Spinal cord (tissue), 10 donors: ENCODE measurements around the gene LSMEM2. TPM values are rescaled to one million over a fixed set of nuclear protein-coding genes. Genes with fewer than 3 reads are reported as not detected.
"Not testable (repeated sequence)": the region's sequence is repeated elsewhere in the genome, so short reads cannot be mapped to it uniquely, and the experiment has no call there.

Experiments used
- DNase-seq, 6 donors: peaks; one replicate each; pipeline versions ENCODE4 v3.0.0 to v3.0.0-alpha.2; 2013 to 2015; ENCODE audit warnings: low spot score in 6 of 6, low read depth in 4 of 6
- H3K27ac ChIP-seq: one replicate; pipeline ENCODE4 v1.5.1; 2013; ENCODE audit warnings: low read depth, low read length, control low read depth
- H3K27me3 ChIP-seq: one replicate; pipeline ENCODE4 v1.6.1; 2013; ENCODE audit warnings: low read length; ENCODE audit not compliant: control insufficient read depth, insufficient read depth
- H3K36me3 ChIP-seq: one replicate; pipeline ENCODE4 v1.6.1; 2013; ENCODE audit warnings: low read length; ENCODE audit not compliant: control insufficient read depth, insufficient read depth
- H3K4me1 ChIP-seq: one replicate; pipeline ENCODE4 v1.6.1; 2013; ENCODE audit warnings: low read length; ENCODE audit not compliant: control insufficient read depth, insufficient read depth
- H3K4me3 ChIP-seq: one replicate; pipeline ENCODE4 v1.5.1; 2013; ENCODE audit warnings: low read depth, low read length, control low read depth
- H3K9me3 ChIP-seq: one replicate; pipeline ENCODE4 v1.6.1; 2013; ENCODE audit warnings: low read length; ENCODE audit not compliant: control insufficient read depth, insufficient read depth
- WGBS: methylation state at CpG from one replicate; pipeline ENCODE4 v1.1.5; 2013; ENCODE audit warnings: missing lambda C conversion rate; ENCODE audit not compliant: insufficient coverage; 5-methylcytosine and 5-hydroxymethylcytosine counted together
- polyA plus RNA-seq, 2 donors: library from polyadenylated mRNA; unstranded; fragments of 120-200 nt; gene quantifications; one replicate each; pipeline ENCODE4 v1.2.1, GENCODE V29; 2013; ENCODE audit not compliant: insufficient read length in 2 of 2
- total RNA-seq, 2 donors: library from RNA; depleted of rRNA in 1 of 2; stranded (reverse); fragments of 120-200 nt in 1 of 2; fragments of >200 nt in 1 of 2; gene quantifications; one replicate each; pipeline versions ENCODE4 v1.2.3 to v1.2.4, GENCODE V29; 2013 to 2014
- donor health status: healthy.

Gene LSMEM2
- total and polyA plus RNA-seq, 4 donors: 0.43 to 1.1 (median 0.44) TPM; not detected in 1

GRCh38 chr3:50256978-50257890 is 21.7 kb upstream of the LSMEM2 start:
- Histone ChIP-seq H3K4me1 (peaks cover 88% of the 10 kb centered on the region), H3K4me3 (no peak overlapping the region), H3K9me3 (no peaks in the 10 kb centered on the region), H3K27ac (peak overlapping the region; percentile 92), H3K36me3 (peaks cover 76% of the 10 kb centered on the region), H3K27me3 (no peaks in the 10 kb centered on the region)
- DNase-seq: peak in 1 of 6 donors; percentile 43
- WGBS: 84% methylated on average over 19 of the region's 20 CpGs

DNA sequence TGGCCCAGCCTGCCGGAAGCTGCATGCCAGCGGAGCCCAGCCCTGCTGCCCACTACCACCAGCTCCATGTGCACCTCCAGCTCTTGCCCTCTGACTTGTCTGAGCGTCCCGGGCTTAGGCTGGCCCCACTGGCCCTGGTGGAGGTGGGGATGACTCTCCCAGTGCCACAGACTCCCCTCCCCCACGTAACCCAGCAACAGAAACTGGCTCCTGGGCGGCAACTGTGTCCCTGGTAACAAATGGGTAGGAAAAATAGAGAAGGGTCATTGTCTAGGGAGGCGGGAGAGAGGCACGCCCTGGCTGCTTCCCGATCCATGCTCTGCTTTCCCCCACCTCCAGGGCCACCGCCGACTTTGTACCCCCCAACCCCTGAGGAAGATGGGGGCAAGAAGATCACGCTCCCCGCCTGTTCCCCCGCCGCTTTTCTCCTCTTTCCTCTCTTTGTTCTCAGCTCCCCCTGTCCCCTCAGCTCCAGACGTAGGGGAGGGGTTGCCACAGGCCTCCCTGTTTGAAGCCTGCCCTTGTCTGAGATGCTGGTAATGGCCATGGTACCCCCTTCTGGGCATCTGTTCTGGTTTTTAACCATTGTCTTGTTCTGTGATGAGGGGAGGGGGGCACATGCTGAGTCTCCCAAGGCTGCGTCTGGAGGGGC is 20.7 kb upstream of the LSMEM2 start:
- 30% methylated on average over 5 of the region's 17 CpGs for WGBS
- H3K27ac ChIP-seq: peak overlapping the region; percentile 92
- no peak overlapping the region for H3K4me3 ChIP-seq
- H3K9me3 ChIP-seq: no peaks in the 10 kb centered on the region
- H3K36me3 ChIP-seq: peaks cover 67% of the 10 kb centered on the region
- DNase-seq: peak in 2 of 6 donors; percentile 67 to 77
- no peaks in the 10 kb centered on the region for H3K27me3 ChIP-seq
- peaks cover 92% of the 10 kb centered on the region for H3K4me1 ChIP-seq

DNA sequence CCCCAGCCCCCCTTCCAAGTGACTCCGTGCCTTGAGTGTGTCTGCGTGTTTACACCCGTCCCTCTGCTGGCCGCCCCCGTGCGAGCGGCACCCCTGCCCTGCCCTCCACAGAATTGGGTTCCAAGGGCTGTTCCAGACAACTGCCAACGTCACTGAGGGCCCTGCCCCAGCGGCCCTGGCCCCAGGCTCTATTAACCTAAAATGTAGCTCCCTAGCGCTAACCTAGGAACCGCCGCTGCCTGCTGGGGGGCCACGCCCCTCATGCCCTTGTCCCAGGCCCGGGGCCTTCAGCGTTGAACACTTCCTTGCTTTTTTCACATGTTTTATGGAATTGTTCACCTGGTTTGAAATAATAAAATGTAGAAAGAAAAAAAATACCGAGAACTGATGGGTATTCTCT is 19.9 kb upstream of the LSMEM2 start:
- 70% methylated on average over 12 of the region's 16 CpGs for WGBS
- no peaks in the 10 kb centered on the region for H3K9me3 ChIP-seq
- H3K27ac ChIP-seq: peak overlapping the region; percentile 92
- no peak overlapping the region for H3K4me3 ChIP-seq
- no peaks in the 10 kb centered on the region for H3K27me3 ChIP-seq
- H3K36me3 ChIP-seq: peaks cover 59% of the 10 kb centered on the region
- DNase-seq: no peak
- peaks cover 94% of the 10 kb centered on the region for H3K4me1 ChIP-seq

DNA sequence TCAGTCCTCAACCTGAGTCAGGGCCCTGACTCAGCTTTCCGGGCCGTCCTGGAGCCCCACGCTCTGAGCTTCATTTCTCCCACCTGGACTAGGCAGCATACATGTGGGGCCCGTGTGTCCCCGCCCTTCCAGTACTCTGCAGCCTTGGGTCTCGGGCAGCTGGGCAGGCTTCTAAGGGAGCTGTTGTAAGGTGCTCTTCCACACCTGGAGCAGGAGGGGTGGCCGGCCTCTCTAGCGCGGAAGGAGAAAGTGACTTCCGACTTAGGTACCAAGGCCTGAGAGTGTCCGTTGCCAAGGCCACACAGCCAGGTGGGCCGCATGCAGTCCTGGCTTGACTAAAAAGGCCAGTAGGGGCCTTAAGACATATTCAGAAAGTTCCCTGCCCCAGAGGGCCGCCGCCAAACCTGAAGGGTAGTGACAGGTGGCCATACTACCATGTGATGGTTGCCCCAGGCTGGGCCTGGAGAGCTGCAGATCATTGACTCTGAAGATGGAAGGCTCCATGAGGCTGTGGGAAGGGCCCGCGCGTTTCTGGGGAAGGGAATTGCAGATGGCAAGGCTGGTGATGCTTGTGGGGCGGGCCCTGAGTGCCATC is 19.4 kb upstream of the LSMEM2 start:
- Histone ChIP-seq H3K27me3 (no peaks in the 10 kb centered on the region), H3K4me1 (peaks cover 94% of the 10 kb centered on the region), H3K36me3 (peaks cover 53% of the 10 kb centered on the region), H3K27ac (peak overlapping the region; percentile 92), H3K9me3 (no peaks in the 10 kb centered on the region), H3K4me3 (no peak overlapping the region)
- DNase-seq: peak in 1 of 6 donors; percentile 31
- WGBS: 59% methylated on average over 16 of the region's 18 CpGs

DNA sequence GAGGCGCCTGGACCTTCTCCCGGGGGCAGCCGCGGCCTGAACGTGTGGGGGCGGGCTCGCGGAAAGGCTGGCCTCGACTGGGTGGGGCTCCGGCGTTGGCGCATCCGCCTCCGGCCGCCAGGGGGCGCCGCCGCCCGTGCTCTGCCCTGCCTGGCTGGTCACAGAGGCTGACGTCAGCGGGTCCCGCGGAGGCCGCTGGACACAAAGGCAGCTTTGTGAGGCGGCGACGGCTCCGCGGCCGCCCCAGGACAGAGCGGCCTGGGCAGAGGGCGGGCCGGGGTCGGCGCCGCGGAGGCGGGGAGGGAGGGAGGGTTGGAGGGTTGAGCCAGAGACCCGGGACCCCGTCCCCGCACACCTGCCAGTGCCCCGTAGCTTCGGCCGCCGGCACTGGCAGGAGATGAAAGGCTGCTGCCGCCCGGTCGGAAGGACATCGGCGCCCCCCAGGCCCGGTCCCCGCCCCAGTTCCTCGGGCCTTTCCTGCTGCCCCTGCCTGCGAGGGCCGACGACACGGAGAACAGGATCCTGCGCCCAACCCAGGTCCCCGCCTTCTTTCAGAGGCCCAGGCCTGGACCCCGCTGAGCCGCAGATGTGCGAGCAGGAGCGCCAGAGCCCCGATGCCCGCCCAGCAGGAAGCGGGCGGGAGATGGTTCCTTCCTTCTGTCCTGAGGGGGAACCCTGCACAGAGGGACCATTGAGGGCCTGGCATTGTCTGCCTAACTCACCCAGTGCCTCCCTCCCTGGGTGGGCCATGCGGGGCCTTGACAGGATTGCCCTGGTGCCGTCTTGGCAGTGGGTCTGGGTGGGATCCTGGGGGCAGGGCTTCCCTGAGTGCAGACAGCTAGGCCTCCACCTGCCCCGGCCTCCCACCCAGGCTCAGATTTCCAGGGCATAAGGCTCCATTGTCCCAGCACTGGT is 18.6 kb upstream of the LSMEM2 start:
- peak overlapping the region; percentile 50 for H3K4me3 ChIP-seq
- H3K27me3 ChIP-seq: no peaks in the 10 kb centered on the region
- under 1% methylated on average over 69 of the region's 70 CpGs for WGBS
- peaks cover 94% of the 10 kb centered on the region for H3K4me1 ChIP-seq
- DNase-seq: peak in 4 of 6 donors; percentile 84 to 98 (median 92)
- H3K36me3 ChIP-seq: peaks cover 46% of the 10 kb centered on the region
- H3K27ac ChIP-seq: peak overlapping the region; percentile 99
- no peaks in the 10 kb centered on the region for H3K9me3 ChIP-seq

GRCh38 chr3:50260942-50261441 is 17.9 kb upstream of the LSMEM2 start:
- Histone ChIP-seq H3K9me3 (no peaks in the 10 kb centered on the region), H3K4me1 (peaks cover 94% of the 10 kb centered on the region), H3K27me3 (no peaks in the 10 kb centered on the region)

GRCh38 chr3:50261505-50261904 is 17.4 kb upstream of the LSMEM2 start:
- peaks cover 94% of the 10 kb centered on the region for H3K4me1 ChIP-seq
- peak overlapping the region; percentile 9 for H3K4me3 ChIP-seq
- peak overlapping the region; percentile 99 for H3K27ac ChIP-seq
- H3K9me3 ChIP-seq: no peaks in the 10 kb centered on the region
- no peaks in the 10 kb centered on the region for H3K27me3 ChIP-seq
- DNase-seq: no peak
- peaks cover 34% of the 10 kb centered on the region for H3K36me3 ChIP-seq
- WGBS: 43% methylated on average over 1 of the region's 2 CpGs

More at GRCh38 chr3:50260942-50261441, 17.9 kb upstream of the LSMEM2 start:
- WGBS: 40% methylated on average over 5 of the region's 5 CpGs
- H3K27ac ChIP-seq: peak overlapping the region; percentile 99
- H3K4me3 ChIP-seq: peak overlapping the region; percentile 50
- DNase-seq: no peak
- peaks cover 39% of the 10 kb centered on the region for H3K36me3 ChIP-seq

GRCh38 chr3:50262200-50262599 is 16.7 kb upstream of the LSMEM2 start:
- not testable (repeated sequence) for H3K4me3 ChIP-seq, H3K27me3 ChIP-seq, DNase-seq, H3K9me3 ChIP-seq, H3K27ac ChIP-seq
- WGBS: 100% methylated on average over 2 of the region's 4 CpGs
- Histone ChIP-seq H3K36me3 (peaks cover 27% of the 10 kb centered on the region), H3K4me1 (peaks cover 98% of the 10 kb centered on the region)
